Stomach (tissue), 9 donors: Measurements from ENCODE around the gene CFC1B. TPM values are rescaled to one million over a fixed set of nuclear protein-coding genes. Genes with fewer than 3 reads are reported as not detected.
"Not testable (repeated sequence)": the region's sequence is repeated elsewhere in the genome, so short reads cannot be mapped to it uniquely, and the experiment has no call there.

ENCODE experiments used
- DNase-seq, 2 donors: peaks; one replicate each; pipeline versions ENCODE4 v3.0.0 to v3.0.0-alpha.2; 2013 to 2019
- H3K27ac ChIP-seq, 5 donors: fragments of 200-600 bp in 4 of 5; sonication (generic) in 4 of 5; one replicate each; pipeline ENCODE4 v1.5.1; 2013 to 2019; ENCODE audit warnings: mild to moderate bottlenecking in 1 of 5, moderate library complexity in 1 of 5
- H3K27me3 ChIP-seq, 3 donors: fragments of 200-600 bp; sonication (generic); one replicate each; pipeline ENCODE4 v1.5.1; 2017 to 2019; ENCODE audit warnings: mixed run types in 1 of 3
- H3K36me3 ChIP-seq, 4 donors: fragments of 200-600 bp; sonication (generic); 1 replicate in 3 of 4; 2 replicates in 1 of 4; pipeline ENCODE4 v1.5.1; 2016 to 2019
- H3K4me1 ChIP-seq, 4 donors: fragments of 200-600 bp; sonication (generic); one replicate each; pipeline ENCODE4 v1.5.1; 2016 to 2019
- H3K4me3 ChIP-seq, 4 donors: fragments of 200-600 bp; sonication (generic) in 3 of 4; one replicate each; pipeline ENCODE4 v1.5.1; 2016 to 2019; ENCODE audit warnings: mild to moderate bottlenecking in 1 of 4
- H3K9me3 ChIP-seq, 4 donors: fragments of 200-600 bp; sonication (generic); one replicate each; pipeline ENCODE4 v1.5.1; 2016 to 2019
- WGBS, 5 donors: extraction: QIAGEN DNeasy Blood & Tissue Kit in 3 of 5; methylation state at CpG; one replicate each; pipeline versions ENCODE4 v1.1.5 to v1.1.7; 2013 to 2018; 5-methylcytosine and 5-hydroxymethylcytosine counted together
- intact Hi-C: fragments of 100-400 bp; cut with DNase I; formaldehyde crosslinking; loops from one replicate; pipeline ENCODE4 v1.15.1; 2023; ENCODE audit warnings: low total_unique reads
- polyA plus RNA-seq, 3 donors: library from polyadenylated mRNA; stranded (reverse); fragments of 200-250 nt; gene quantifications; one replicate each; pipeline ENCODE4 v1.2.3, GENCODE V29; 2013
- total RNA-seq, 5 donors: library from RNA; depleted of rRNA; stranded (reverse); fragments of >200 nt; gene quantifications; one replicate each; pipeline versions ENCODE4 v1.1.0 to v1.2.3, GENCODE V29; 2014 to 2016
- donor health status: healthy with polysubstance abuse.
- donor health status: Bipolar disorder and iron deficiency.
- donor health status: healthy.

The CFC1B gene
- total and polyA plus RNA-seq, 8 donors, result 0.13 to 1.3 TPM; not detected in 6

DNA sequence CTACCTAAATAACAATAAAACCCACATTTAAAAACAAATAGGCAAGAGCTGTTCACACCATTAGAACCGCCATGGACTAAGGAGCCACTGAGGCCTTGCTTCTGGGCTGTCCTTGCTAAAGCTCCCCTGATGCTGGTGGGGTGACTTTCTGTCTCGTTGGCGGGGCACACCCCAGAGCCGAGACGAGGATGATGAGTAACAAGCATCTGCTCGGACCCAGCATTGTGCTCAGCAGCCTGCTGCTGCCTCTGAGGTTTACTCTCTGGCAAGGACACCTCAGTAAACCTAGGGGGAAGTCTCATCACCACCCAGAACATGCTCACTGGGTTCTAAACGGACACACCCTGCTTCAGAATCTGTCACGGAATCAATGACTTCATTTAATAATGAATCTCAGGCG is 10.7 kb downstream of the CFC1B start:
- intact Hi-C loops, H3K4me3 ChIP-seq, H3K27me3 ChIP-seq, DNase-seq, H3K36me3 ChIP-seq, H3K9me3 ChIP-seq, H3K27ac ChIP-seq, H3K4me1 ChIP-seq: not testable (repeated sequence)
- no CpG with 5 or more reads among the region's 9 CpGs for WGBS, 5 donors

DNA sequence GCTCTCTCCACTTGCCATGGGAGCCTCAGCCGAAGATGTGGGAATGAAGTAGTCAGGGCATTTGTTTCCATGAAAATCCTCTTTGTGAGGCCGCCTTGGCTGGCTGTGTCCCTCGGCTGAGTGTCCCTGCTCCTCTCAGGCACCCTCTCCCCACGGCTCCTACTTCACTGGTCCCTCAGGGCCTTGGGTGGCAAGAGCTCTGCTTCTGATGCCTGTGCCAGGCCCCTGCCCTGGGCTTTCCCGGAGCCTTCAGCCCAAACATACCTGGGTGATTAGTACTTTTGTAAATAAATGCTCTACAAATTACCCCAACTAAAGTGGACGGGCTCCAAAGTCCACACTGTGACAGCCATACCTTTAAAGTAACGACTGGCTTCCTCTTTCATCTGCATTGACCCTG is 15.6 kb downstream of the CFC1B start:
- intact Hi-C loops, H3K27ac ChIP-seq, H3K36me3 ChIP-seq: not testable (repeated sequence)

DNA sequence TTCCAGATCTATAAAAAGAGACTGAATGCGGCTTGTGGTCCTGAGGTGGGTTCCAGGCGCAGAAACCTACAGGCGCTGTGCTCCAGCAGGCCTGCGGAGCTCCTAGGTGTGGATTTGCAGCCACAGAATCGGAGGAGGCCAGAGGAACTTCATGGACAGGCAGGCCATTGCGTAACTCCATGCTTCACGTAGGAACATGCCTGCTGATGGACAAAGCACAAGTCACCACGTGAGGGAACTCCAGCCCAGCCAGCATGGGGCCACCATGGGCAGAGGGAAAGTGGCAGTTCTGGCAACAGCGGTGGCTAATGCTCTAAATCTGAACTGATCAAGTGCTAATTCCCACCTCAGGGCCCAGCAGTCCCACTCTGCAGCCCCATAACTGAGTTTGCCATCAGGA is 17.2 kb downstream of the CFC1B start:
- H3K9me3 ChIP-seq, H3K27ac ChIP-seq, H3K4me3 ChIP-seq, H3K36me3 ChIP-seq, intact Hi-C loops, H3K4me1 ChIP-seq, DNase-seq, H3K27me3 ChIP-seq: not testable (repeated sequence)
- no CpG with 5 or more reads among the region's 9 CpGs for WGBS, 5 donors

More for the DNA sequence above, 15.6 kb downstream of the CFC1B start:
- H3K27me3 ChIP-seq, H3K9me3 ChIP-seq, DNase-seq, H3K4me3 ChIP-seq, H3K4me1 ChIP-seq: not testable (repeated sequence)
- no CpG with 5 or more reads among the region's 7 CpGs for WGBS, 5 donors

- DNase-seq, intact Hi-C loops, H3K27ac ChIP-seq, H3K36me3 ChIP-seq, H3K4me3 ChIP-seq, H3K27me3 ChIP-seq, H3K9me3 ChIP-seq, H3K4me1 ChIP-seq: not testable (repeated sequence)
- no CpG with 5 or more reads among the region's 4 CpGs for WGBS, 5 donors
Observed at GRCh38 chr2:130542789-130543188, 21.8 kb downstream of the CFC1B start.

GRCh38 chr2:130543785-130544528 is 22.9 kb downstream of the CFC1B start:
- intact Hi-C loops, H3K36me3 ChIP-seq, H3K27me3 ChIP-seq, H3K27ac ChIP-seq, H3K4me3 ChIP-seq, DNase-seq, H3K4me1 ChIP-seq, H3K9me3 ChIP-seq: not testable (repeated sequence)
- WGBS, 5 donors, result no CpG with 5 or more reads among the region's 12 CpGs

DNA sequence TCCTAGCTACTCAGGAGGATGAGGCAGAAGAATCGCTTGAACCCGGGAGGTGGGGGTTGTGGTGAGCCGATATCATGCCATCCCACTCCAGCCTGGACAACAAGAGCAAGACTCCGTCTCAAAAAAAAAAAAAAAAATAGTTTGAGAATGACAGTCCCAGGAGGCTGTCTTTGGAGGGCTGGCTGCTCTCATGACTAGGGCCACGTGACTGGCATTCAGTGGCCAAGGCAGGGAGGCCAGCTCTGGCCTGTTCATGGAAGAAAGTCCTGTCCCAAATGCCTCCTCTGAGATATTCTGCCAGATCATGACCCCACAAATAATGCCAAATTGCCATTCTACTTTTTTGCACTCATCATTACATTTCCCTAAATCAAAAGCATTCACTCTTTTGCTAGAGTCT is 24.0 kb downstream of the CFC1B start:
- DNase-seq, H3K4me1 ChIP-seq, intact Hi-C loops, H3K27ac ChIP-seq, H3K9me3 ChIP-seq, H3K36me3 ChIP-seq, H3K4me3 ChIP-seq, H3K27me3 ChIP-seq: not testable (repeated sequence)
- no CpG with 5 or more reads among the region's 5 CpGs for WGBS, 5 donors

DNA sequence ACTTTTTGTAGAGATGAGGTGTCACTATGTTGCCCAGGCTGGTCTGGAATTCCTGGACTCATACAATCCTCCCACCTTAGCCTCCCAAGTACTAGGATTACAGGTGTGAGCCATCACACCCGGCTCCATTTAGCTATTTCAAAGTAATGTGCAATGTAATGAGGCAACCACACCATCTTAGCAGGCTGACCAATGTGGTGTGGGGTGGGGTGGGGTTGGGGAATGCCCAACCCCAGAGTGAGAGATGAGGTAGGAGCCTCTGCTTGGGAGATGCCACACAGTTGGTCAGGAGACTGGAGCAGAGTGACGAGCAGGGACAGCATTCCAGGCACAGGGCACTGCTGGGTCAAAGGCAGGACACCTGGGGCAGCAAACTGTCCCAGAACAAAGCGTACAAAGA is 27.4 kb downstream of the CFC1B start:
- H3K27me3 ChIP-seq, intact Hi-C loops, H3K36me3 ChIP-seq, H3K9me3 ChIP-seq, DNase-seq, H3K4me1 ChIP-seq, H3K27ac ChIP-seq, H3K4me3 ChIP-seq: not testable (repeated sequence)
- WGBS, 5 donors, result no CpG with 5 or more reads among the region's 3 CpGs

DNA sequence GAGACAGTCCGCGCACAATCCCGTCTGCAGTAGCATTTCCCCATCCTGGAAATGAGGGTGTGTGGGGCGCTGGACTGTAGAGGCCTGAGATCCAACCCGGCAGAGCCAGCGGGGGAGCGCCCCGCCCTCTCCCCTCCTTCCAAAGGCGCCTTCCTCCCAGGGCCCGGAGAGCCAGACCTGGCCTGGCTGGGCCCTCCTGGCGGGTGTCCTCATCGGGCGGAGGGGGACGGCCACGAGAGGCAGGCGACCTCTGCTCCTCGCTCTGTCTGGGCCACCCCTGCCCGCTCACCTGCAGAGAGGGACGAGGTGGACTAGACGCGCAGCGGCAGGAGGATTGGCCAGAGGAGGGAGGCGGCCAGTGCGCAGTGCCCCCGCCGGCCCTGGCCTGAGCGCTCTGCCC is 28.5 kb downstream of the CFC1B start:
- intact Hi-C loops, H3K4me1 ChIP-seq, H3K9me3 ChIP-seq, DNase-seq, H3K27me3 ChIP-seq, H3K4me3 ChIP-seq, H3K27ac ChIP-seq, H3K36me3 ChIP-seq: not testable (repeated sequence)
- no CpG with 5 or more reads among the region's 27 CpGs for WGBS, 5 donors

GRCh38 chr2:130554178-130554577 is 33.2 kb downstream of the CFC1B start:
- H3K27me3 ChIP-seq, H3K27ac ChIP-seq, H3K4me3 ChIP-seq, DNase-seq, H3K9me3 ChIP-seq, H3K4me1 ChIP-seq, intact Hi-C loops, H3K36me3 ChIP-seq: not testable (repeated sequence)
- WGBS, 5 donors, result no CpG with 5 or more reads among the region's 4 CpGs

DNA sequence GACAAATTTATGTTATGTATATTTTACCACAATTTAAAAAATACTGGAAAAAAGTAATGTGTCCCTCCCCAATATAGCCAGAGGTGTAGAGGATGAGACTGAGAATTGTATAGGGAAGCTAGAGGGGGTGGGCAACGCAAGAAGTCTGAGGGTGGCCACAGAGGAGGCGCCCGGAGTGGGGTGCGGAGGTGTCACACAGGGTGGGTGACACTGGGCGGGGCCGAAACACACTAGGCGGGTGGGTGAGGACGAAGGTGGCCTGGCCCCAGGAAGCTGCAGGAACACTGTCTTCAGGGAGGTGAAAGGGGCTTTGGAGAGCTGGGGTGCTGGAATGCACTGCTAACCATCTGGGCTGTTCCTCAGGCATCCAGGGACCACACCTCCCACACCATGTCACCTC is 35.4 kb downstream of the CFC1B start:
- WGBS, 5 donors, result no CpG with 5 or more reads among the region's 8 CpGs
- H3K9me3 ChIP-seq, H3K27me3 ChIP-seq, H3K36me3 ChIP-seq, intact Hi-C loops, H3K4me3 ChIP-seq, DNase-seq, H3K27ac ChIP-seq, H3K4me1 ChIP-seq: not testable (repeated sequence)

DNA sequence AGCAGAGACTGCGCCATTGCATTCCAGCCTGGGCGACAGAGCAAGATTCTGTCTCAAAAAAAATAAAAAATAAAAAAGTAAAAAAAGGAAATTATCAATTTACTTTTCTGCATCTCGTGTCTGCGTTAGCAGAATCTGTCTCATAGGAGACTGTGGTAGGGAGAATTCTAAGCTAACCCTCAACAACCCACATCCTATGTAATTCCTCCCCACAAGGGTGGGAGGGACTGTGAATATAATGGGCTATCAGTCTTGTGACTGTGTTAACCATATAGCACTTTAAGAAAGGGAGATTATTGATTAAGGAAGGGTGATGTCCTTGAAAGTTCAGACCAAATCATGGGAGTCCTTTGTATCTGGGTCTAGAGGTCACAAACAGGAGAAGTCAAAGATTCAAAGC is 45.1 kb downstream of the CFC1B start:
- H3K4me3 ChIP-seq, H3K27me3 ChIP-seq, H3K9me3 ChIP-seq, H3K27ac ChIP-seq, H3K36me3 ChIP-seq, intact Hi-C loops, DNase-seq, H3K4me1 ChIP-seq: not testable (repeated sequence)
- WGBS, 5 donors, result no CpG with 5 or more reads among the region's 4 CpGs

GRCh38 chr2:130571929-130572328 is 50.9 kb downstream of the CFC1B start:
- DNase-seq, H3K36me3 ChIP-seq, H3K27me3 ChIP-seq, H3K9me3 ChIP-seq, H3K4me1 ChIP-seq, intact Hi-C loops, H3K4me3 ChIP-seq, H3K27ac ChIP-seq: not testable (repeated sequence)
- WGBS, 5 donors, result no CpG with 5 or more reads among the region's 3 CpGs

- H3K9me3 ChIP-seq, H3K4me3 ChIP-seq, H3K27me3 ChIP-seq, H3K27ac ChIP-seq, H3K4me1 ChIP-seq, DNase-seq, H3K36me3 ChIP-seq, intact Hi-C loops: not testable (repeated sequence)
- 83 to 92% (median 89%) methylated on average over 3 to 7 of the region's 13 CpGs; no CpG with 5 or more reads in 2 of the 5 donors for WGBS, 5 donors
Observed at GRCh38 chr2:130574230-130574629, 53.2 kb downstream of the CFC1B start.
